Measurements from ENCODE around the gene PRPH. TPM values are rescaled to one million over a fixed set of nuclear protein-coding genes. Genes with fewer than 3 reads are reported as not detected.
A peak's percentile ranks its signal among the peaks of the same experiment; 100 is the strongest.

PRPH gene
- total and polyA plus RNA-seq, 2 donors (not counting 1 experiment from before 2014, with no cell fraction given): not detected

- POLR2A ChIA-PET: interaction anchor here (0.6 to 1.5 kb wide), 7 partner anchors 8 to 300 kb away, joined by 3 to 9 read pairs (median 4); partner anchors contain the start of genes DNAJC22, MCRS1 and PRPF40B
- Histone ChIP-seq H2AFZ (ENCODE audit: insufficient read depth, low read depth, low read length, poor library complexity, severe bottlenecking) (peak overlapping the region; percentile 98), H3K36me3 (replicated peaks in 1 of 2; ENCODE audit: control extremely low read depth in 1 of 2, control insufficient read depth in 1 of 2, extremely low read depth in 1 of 2, insufficient read depth in 2 of 2, low read length in 1 of 2) (no peaks in the 10 kb centered on the region), H3K79me2 (ENCODE audit: control insufficient read depth, insufficient read depth, low read length) (peaks cover 6% of the 10 kb centered on the region), H3K4me1 (ENCODE audit: control insufficient read depth in 2 of 2, insufficient read depth in 2 of 2, low read length in 2 of 2) (peaks cover 12 to 18% of the 10 kb centered on the region in 2 donors), H4K20me1 (ENCODE audit: control insufficient read depth, insufficient read depth, low read length, poor library complexity, severe bottlenecking) (no peaks in the 10 kb centered on the region), H3K4me2 (replicated peaks; ENCODE audit: low read depth, low read length, poor library complexity, severe bottlenecking) (peak overlapping the region; percentile 95), H3K27ac (ENCODE audit: low read length in 2 of 2) (peak overlapping the region in 1 of 2 donors; percentile 51), H3K9me3 (ENCODE audit: control extremely low read depth in 1 of 3, control insufficient read depth in 2 of 3, insufficient read depth in 1 of 3, low read length in 2 of 3) (peaks cover 0 to 3% (median 0%) of the 10 kb centered on the region in 3 donors), H3K4me3 (ENCODE audit: control extremely low read depth in 1 of 5, extremely low read depth in 1 of 5, insufficient read depth in 1 of 5, low read depth in 2 of 5, low read length in 4 of 5) (peak overlapping the region; percentile 66 to 85 (median 70)), H3K27me3 (replicated peaks in 1 of 4; ENCODE audit: control extremely low read depth in 1 of 4, control insufficient read depth in 3 of 4, insufficient read depth in 4 of 4, low read length in 3 of 4) (no peaks in the 10 kb centered on the region), H3K9ac (ENCODE audit: low read length) (peak overlapping the region; percentile 71)
- no peaks in the 10 kb centered on the region for H3K27me3 Mint-ChIP-seq
- H3K4me3 Mint-ChIP-seq: peak overlapping the region; percentile 99
- DNase-seq (no peak), ATAC-seq (ENCODE audit: low read depth) (no peak)
- CTCF ChIA-PET: interaction anchor here (1.2 to 3.5 kb wide), 9 partner anchors 8 to 191 kb away, joined by 3 to 20 read pairs (median 12); partner anchors contain the start of genes C1QL4, DNAJC22 and PRPH
- H3K9me3 Mint-ChIP-seq (ENCODE audit: insufficient read depth): no peaks in the 10 kb centered on the region
- H3K27ac Mint-ChIP-seq: peak overlapping the region; percentile 85
- TF ChIP-seq CTCF (IDR thresholded peaks at IDR 0.05): no peak
- no peak for TF ChIP-seq EZH2 (IDR thresholded peaks at IDR 0.05; ENCODE audit: borderline replicate concordance, insufficient read depth, low read depth, low read length, poor library complexity, severe bottlenecking)
- WGBS (ENCODE audit: insufficient coverage): 12% methylated on average over 14 of the region's 19 CpGs
- intact Hi-C loops (cut with micrococcal nuclease): loop anchor here (1.0 to 2.0 kb wide), 4 partner anchors 44 to 471 kb away; partner anchors contain the start of genes DDX23, SPATS2, TMBIM6 and TUBA1C
- H3K4me1 Mint-ChIP-seq: peaks cover 23% of the 10 kb centered on the region
These were observed 28.7 kb downstream of the PRPH start for GRCh38 chr12:49323524-49324097.

GRCh38 chr12:49325606-49326005 lies 30.7 kb downstream of the PRPH start:
- Histone ChIP-seq H2AFZ (ENCODE audit: insufficient read depth, low read depth, low read length, poor library complexity, severe bottlenecking) (no peak overlapping the region), H3K4me3 (ENCODE audit: control extremely low read depth in 1 of 5, extremely low read depth in 1 of 5, insufficient read depth in 1 of 5, low read depth in 2 of 5, low read length in 4 of 5) (no peak overlapping the region), H3K79me2 (ENCODE audit: control insufficient read depth, insufficient read depth, low read length) (peaks cover 6% of the 10 kb centered on the region), H3K9me3 (ENCODE audit: control extremely low read depth in 1 of 3, control insufficient read depth in 2 of 3, insufficient read depth in 1 of 3, low read length in 2 of 3) (peaks cover 0 to 3% (median 0%) of the 10 kb centered on the region in 3 donors), H3K4me1 (ENCODE audit: control insufficient read depth in 2 of 2, insufficient read depth in 2 of 2, low read length in 2 of 2) (peaks cover 12 to 18% of the 10 kb centered on the region in 2 donors), H3K9ac (ENCODE audit: low read length) (no peak overlapping the region), H4K20me1 (ENCODE audit: control insufficient read depth, insufficient read depth, low read length, poor library complexity, severe bottlenecking) (no peaks in the 10 kb centered on the region), H3K36me3 (replicated peaks in 1 of 2; ENCODE audit: control extremely low read depth in 1 of 2, control insufficient read depth in 1 of 2, extremely low read depth in 1 of 2, insufficient read depth in 2 of 2, low read length in 1 of 2) (no peaks in the 10 kb centered on the region), H3K27ac (ENCODE audit: low read length in 2 of 2) (no peak overlapping the region), H3K27me3 (replicated peaks in 1 of 4; ENCODE audit: control extremely low read depth in 1 of 4, control insufficient read depth in 3 of 4, insufficient read depth in 4 of 4, low read length in 3 of 4) (no peaks in the 10 kb centered on the region), H3K4me2 (replicated peaks; ENCODE audit: low read depth, low read length, poor library complexity, severe bottlenecking) (no peak overlapping the region)
- ChIA-PET CTCF (interaction anchor here (1.1 kb wide), 1 partner anchor 16 kb away, joined by 5 read pairs; no protein-coding TSS in a partner anchor), POLR2A (no interaction called here)
- no peak for TF ChIP-seq EZH2 (IDR thresholded peaks at IDR 0.05; ENCODE audit: borderline replicate concordance, insufficient read depth, low read depth, low read length, poor library complexity, severe bottlenecking)
- TF ChIP-seq CTCF (IDR thresholded peaks at IDR 0.05): no peak
- Mint-ChIP-seq H3K27ac (no peak overlapping the region), H3K27me3 (no peaks in the 10 kb centered on the region), H3K9me3 (ENCODE audit: insufficient read depth) (no peaks in the 10 kb centered on the region), H3K4me3 (no peak overlapping the region), H3K4me1 (peaks cover 23% of the 10 kb centered on the region)
- DNase-seq (no peak), ATAC-seq (ENCODE audit: low read depth) (no peak)
- 96% methylated on average over 6 of the region's 6 CpGs for WGBS (ENCODE audit: insufficient coverage)
- intact Hi-C loops (cut with micrococcal nuclease): no loop called here
